ENCODE measurements around the gene DIDO1.

DIDO1 gene

DNA sequence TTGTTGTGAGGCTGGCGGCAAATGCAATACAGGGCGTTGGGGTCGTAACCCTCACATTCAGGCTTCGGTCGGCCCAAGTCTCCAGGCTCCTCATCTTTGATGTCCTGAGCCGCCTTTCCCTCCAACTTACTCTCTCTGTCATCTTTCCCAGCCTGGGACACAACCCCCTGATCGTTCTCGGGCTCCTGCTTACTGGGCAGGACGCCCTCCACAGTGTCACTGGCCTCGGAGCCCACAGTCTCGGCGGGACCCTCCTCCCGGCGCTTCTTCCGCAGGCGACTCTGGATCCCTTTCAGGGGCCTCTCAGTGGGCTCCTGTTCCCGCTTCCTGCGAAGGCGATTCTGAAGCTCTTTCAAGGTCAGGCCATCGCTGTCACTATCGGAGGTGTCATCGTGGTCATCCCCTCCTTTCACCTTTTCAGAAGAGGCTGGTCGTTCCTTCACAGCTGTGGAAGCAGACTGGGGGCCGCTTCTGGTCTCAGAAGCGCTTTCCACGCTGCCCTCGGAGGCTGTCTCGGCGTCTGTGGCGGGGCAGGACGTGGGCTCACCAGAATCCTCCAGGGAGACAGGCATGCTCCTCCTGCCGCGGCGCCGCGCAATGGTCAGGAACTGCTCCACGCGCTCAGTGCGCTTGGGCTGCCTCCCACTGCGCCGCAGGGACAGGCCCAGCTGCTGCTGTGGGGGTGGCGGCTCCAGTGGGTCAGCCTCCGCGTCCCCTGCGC lies 15.4 kb downstream of the DIDO1 start:
- DNase-seq (ENCODE audit: low spot score), result no peak

DNA sequence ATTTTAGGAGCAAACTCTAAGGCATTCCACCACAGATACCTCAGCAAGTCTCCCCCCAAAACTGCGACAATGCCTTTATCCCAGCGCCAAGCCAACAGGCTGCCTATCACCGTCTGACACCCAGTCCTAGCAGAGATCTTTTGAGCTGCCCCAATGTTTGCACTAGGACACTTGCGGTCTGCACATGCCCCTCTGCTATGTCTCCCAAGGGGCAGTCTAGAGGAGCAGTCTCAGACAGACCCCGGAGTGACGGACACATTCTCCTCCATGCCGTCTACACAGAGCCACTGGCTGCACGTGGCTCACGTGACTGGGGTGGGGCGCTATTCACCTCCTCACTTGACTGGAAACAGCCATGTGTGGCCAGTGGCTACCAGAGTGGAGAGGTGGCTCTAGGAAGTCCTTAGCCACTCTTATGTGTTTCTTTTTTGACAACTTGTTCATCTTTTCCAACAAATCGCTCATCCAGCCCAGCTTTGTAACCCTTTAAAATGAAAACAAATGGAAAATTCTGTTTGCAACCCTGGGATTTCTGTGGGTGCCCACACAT lies 16.0 kb downstream of the DIDO1 start:
- no peak for DNase-seq (ENCODE audit: low spot score)

DNA sequence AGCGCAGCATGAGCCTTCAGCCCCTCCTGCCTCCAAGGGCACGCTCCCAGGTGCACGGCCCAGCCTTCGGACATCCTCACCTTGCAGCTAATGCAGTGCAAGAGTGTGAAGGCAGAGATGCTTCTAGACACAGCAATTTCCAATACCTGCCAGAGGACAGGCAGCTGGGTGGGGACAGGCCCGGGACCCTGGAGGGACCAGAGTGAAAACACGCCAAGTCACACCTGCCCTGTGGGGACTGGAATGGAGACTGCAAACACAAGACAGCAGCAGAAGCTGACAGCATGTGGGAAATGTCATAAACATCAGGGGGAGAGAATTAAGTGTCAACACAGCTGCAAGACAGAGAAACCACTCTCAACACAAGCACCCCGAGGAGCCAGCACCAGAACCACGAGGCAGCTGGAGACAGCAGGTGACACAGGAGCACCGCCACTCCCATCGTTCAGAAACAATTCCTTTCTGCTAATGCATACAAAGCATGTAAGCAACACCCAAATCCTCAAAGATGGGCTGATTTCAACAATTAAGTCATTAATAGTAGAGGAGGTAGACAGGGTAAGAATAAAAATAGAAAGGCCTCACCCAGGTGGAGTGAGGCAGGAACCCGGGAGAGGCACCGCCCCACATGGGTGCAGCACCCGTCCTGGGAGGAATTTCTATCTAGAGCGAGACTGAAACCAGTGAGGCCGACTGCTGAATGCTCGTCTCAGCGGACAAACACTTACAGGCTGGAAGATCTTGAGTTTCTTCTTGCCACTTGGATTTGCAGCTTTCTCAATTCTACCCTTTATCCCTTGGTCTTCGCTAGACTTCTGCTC lies 17.1 kb downstream of the DIDO1 start:
- no peak for DNase-seq (ENCODE audit: low spot score)

DNA sequence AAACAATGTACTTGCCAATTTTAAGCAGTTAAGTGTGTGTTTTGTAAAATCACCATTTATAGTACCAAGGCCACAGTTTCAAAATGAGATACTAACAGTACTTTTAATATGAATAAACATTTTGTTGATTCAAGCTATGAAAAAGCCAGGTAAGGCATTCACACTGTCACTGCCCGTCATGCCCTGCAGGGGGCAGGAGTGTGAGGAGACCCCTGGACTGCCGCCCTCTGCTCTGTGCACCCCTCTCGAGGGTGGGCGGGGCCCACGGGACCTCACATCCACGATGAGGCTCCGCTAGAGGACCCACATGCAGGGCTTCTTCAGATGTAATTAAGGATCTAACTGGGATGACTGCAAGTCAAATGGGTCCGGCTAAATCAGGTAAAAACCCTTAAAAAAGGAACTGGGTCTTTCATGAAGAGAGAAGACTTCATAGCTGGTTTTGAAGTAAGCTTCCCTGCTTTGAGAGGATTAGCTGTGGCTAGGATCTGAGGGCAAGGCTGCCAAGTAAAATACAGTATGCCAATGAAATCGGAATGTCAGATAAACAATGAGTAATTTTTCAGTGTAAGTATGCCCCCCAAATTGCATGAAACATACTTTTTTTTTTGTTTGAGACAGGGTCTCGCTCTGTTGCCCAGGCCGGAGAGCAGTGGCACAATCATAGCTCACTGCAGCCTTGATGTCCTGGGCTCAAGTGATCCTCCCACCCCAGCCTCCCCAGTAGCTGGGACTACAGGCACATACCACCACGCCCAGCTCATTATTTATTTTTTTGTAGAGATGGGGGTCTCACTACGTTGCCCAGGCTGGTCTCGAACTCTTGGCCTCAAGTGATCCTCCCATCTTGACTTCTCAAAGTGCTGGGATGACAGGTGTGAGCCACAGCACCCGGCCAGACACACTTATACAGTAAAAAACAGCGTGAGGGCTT lies 18.7 kb downstream of the DIDO1 start:
- DNase-seq (ENCODE audit: low spot score), result no peak

DNA sequence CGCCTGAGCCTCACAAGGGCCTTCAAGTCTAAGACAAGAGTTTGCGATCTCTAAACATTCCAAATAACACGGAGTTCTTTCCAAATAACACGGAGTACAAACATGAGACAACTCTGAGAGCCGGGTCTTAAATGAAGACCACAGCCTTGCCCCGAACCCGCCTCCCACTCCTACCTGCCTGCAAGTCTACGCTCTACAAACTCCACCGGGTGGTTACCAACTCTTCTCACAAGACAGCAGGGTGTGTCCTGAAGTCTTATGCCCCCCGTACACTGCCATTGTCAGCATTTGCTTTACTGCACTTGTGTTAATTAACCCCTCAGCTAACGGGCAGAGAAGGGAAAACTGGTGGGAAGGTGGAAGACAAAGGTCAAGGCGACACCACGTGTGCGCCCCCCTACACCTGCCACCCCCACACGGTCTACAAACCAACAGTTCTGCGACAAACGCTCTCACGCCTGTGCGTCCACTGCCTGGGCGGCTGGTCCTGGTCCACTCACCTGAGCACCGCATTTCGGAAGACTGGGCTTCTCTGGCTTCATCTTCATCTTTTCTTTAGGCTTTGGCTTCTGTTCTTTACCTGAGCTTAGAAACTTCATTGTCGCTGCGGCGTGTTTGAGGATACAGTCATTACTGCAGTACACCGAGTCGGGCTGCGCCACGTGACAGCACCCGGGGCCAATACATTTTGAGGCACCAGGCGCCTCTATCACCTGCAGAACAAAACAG lies 19.5 kb downstream of the DIDO1 start:
- DNase-seq (ENCODE audit: low spot score), result no peak

DNA sequence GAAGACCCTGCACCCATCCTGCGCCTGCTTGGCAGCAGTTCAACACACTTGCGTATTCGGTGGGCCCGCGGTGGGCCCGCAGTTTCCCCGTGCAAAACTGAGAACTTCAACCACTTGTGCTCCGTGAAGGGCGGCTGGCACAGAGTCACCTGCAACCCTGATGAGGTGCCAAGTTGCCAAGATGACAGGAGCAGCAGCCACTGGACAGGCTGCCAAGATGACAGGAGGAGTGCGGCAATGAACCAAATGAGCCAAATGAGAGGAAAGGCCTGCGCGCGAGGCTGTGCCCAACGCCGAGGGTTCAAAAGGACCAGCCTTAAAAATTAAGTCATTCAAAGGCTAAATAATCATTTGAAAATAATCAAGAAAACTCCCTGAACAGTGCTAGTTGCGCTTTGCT lies 20.1 kb downstream of the DIDO1 start:
- no peak for DNase-seq (ENCODE audit: low spot score)

DNA sequence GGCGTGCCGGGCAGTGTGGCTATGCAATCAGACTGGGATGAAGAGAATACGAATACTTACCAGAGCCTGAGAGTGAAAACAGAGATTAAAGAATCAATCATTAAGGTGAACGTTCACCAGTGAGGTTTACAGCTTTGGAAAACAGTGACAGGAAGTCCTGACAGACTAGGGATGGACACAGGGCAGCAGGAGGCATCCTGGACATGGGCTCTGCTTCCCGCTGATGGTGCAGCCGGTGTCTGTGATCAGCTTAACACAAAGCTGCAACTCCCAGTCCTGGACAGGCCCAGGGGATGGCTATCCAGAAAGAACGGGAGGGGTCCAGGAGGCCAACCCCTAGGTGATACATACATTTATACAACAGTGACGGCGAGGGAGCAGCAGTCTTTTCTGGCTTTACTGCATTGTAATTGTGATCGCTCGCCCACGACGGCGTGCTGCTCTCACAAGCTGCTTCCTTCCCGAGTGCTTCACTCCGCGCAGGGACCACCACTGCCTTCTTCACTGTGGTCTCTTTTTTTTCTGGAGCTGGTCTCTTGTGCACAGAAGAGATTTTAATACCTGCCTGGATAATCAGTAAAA lies 20.7 kb downstream of the DIDO1 start:
- no peak for DNase-seq (ENCODE audit: low spot score)

DNA sequence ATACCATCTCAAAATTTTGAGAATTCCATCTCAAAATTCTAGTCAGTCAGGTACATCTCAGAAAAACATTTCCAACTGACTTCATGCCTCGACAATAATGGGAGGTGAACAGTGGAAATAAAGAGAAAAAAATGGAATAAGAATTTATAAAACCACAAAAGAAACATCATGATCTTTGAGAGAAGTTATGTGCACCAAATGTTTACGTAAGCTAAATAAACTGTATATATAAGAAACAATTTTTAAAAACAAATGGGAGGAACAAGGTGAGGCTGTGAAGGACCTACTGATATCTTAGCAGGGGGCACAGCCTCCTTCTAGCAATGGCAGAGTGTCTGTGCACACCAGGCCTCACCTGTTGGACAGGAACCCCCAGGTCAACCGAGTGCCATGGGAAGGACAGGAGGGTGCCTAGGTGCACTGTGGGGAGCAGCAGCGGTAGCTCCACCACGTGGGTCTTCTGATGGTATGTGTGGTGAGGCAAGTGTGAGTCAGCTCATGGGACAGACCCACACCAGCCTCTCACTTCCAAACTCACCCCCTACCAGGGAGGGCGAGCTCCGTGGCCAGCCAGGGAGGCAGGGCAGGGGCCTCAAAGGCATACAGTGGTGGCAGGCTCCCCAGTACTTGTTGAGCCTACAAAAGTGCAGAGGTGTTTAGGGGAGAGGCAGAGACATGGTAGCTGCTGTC lies 23.2 kb downstream of the DIDO1 start:
- no peak for DNase-seq (ENCODE audit: low spot score)

DNA sequence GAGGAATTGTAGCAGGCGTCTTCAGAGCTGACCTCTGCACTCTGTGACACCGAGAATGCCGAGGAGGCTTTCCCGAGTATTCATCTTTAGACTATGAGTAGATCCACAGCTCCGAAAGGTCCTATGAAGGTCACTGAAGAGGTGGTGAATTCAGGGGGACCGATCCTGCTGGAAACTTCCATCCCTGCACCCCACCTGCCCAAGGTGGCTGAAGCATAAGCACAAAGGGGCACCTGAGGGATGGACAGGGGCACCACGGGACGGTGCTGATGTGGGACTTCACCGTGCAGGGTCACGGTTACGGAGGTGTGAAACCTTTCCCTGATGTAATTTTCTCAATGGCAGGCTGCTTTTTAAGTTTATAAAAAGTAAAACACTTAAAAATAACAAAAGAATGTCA lies 24.4 kb downstream of the DIDO1 start:
- DNase-seq (ENCODE audit: low spot score), result no peak

DNA sequence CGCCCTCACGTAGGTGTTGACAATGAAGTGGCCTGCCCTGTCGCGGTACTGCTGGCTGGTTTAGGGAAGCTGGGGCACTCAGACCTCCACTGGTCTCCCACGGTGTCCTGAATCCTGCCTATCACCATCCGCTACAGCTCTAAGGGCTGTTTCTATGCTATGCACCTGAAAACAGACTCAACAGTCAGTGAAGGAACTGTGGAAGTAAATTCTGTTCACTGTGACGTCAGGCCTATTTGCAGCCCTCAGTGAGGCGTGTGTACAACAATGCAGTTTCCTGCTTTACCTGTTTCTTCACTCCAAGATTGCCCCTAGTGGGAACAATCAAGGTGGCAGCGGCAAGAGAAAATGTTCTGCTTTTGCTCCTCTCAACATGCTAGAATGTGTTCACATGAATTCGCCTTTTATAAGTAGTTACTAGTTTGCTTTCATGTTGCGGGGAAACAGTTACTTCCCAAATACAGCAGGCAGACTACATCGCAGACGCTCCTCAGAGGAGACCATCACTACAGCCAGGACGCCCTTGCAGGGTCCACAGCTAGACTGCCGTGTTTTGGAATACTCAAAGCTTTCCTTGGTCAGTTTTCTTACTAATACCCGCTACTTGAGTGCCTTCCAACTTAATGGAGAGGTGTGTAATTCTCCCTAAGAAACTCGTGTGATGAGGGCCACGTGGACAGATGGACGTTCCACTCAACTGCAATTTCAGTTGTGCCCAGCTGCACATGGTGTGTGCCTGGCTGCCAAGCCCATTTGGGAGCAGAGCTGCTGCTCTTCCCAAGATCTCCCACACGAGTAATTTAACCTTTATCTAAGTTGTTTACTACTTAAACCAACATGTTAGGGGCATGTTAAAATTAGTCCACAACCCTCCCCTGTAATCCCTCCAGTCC lies 25.4 kb downstream of the DIDO1 start:
- no peak for DNase-seq (ENCODE audit: low spot score)

DNA sequence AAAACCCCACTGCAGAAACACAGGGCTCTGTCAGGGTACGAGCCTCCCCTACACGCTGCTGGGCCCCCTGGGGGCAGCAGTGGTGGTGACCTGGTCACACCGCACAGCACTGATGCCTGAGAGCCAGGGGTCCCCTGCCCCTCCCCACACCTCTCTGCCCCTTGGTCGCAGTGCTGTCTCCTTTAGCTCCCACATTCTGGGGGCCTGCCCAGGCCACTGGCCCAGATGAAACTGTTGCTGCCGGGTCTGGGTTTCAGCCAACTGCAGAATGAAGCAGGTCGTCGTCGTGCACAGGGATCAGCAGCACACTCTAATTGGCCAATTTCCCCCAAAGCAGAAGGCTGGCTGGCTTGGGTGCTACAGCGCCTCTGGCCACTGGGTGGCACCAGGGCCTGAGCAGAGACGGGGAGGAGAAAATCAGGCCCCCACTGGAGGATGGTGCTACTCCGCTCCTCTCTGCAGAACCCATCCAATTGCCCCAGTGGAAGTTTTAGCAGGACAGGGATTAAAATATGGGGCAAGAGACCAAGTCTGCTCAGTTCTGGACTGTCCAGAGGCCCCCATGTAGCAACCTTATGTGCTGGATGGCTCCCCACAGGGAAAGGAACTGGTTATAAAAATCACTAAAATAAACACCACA lies 26.1 kb downstream of the DIDO1 start:
- DNase-seq (ENCODE audit: low spot score), result peak; percentile 73

DNA sequence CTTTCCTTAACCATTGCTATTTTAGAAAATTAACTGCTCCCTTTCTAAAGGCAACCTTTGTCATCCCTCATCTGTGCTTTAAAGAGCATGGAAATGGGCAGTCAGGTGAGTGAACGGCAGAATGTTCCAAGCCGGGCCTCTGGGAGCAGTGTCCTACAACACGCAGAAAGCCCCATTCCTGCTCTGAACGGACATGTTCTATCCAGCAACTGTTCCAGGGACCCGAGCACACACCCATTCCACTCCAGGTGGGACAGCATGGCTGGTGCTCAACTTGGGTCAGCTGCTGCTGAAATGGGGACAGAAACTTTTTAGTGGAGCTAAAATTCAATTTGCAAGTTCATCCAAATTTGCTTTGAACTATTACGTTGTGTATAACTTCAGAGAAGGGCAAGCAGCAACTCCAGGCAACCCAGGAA lies 26.7 kb downstream of the DIDO1 start:
- DNase-seq (ENCODE audit: low spot score), result no peak

DNA sequence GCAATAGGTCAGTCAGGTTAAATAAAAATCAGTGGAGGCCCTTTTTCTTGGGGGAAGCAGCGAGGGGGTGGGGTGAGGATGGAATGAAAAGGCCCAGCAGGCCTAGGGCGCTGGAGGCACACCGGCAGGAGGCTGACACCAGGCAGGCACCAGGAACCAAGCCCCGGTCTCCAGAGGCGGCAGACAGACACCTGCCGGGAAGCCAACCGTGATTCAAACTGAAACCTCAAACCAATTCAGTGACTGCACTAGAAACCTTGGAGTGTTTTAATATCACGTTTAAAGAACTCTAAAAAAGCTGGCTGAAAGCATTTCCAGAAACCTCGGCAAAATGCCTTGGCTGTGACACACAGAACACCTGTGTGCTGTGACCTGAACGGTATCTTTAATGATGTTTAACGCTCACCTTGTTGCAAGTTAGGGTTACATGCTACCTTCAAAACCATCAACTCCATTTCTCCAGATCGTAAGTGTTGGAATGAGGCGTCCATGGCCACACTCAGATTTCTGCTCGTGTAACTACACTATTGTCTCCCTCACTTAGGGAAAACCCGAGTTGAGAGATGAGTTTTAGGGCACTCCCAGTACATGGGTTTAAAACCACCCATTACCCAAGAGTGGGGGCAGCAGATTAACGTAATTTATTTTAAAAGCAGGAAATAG lies 27.2 kb downstream of the DIDO1 start:
- no peak for DNase-seq (ENCODE audit: low spot score)

DNA sequence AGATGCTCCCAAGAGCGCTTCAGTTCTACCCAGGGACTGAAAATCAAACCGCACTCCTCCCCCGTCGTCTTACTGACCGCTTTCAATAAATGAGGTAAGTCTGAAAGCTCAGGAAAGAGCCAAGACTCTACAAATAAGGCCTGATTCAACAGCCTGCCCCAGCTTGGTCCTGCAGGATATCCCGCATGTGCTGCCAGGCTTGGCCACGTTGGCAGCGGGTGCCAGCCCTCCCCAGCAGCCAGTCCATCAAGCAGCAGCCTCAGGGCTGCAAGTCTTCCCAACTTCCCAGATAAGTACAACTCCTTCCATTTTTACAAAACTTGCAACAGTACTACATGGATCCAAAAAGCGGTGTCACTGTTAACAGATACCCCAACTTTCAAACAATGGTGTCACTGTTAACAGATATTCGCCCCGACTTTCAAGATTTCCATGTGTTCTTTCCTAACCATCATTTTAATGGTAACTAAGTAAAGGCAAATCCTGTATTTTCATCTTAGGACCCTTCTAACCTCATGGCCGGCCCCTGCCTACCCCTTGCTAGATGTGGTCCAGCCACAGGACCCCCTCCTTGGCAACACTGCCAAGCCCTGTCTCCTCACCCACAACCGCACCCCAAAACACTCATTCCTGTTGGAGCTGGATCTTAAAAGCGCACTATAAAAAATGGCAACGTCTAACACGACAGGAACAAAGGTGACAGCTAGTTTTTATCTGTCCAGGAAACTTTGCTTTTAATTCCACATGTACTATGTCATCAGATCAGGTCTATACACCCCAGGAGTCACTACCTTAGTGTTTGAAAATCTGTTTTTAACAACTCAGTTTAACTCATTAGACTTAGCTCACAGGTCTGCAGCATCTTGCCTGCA lies 28.0 kb downstream of the DIDO1 start:
- DNase-seq (ENCODE audit: low spot score), result no peak

DNA sequence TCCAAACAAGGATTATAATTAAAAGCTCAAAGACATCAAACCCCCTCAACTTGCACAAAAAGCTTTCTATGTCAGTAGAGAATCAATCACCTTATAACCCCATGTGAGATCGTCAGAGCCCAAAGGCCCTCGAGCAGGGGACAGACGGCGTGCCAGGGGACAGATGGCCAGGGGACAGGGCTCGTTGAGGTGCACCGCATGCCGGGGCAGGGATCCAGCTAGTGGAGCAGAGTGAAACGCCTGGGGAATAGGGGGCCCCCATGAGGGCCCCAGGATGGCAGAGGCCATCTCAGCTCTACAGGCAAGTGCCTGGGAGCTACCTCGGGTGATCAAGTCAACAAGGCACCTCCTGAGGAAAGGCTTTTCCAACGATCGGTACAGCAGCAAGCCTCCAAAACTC lies 28.6 kb downstream of the DIDO1 start:
- DNase-seq (ENCODE audit: low spot score), result no peak

DNA sequence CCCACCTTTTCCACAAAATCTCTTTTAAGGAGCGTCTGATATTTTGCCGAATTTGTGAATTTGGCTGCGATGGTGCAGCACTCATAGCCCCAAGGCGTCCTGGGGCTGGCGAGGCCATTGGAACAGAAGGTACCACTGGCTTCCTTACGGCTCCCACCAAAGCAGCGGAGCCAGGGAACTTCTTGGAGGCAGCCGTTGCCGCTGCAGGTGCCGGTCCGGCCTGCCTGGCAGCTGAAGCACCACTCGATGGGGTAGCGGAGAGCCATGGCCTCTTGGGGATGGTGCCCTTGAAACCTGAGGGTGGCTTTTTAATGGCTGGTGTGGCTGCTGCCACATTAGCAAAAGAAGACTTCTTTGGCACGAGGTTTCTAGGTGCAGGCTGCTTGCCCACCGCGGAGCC lies 29.8 kb downstream of the DIDO1 start:
- DNase-seq (ENCODE audit: low spot score), result no peak

DNA sequence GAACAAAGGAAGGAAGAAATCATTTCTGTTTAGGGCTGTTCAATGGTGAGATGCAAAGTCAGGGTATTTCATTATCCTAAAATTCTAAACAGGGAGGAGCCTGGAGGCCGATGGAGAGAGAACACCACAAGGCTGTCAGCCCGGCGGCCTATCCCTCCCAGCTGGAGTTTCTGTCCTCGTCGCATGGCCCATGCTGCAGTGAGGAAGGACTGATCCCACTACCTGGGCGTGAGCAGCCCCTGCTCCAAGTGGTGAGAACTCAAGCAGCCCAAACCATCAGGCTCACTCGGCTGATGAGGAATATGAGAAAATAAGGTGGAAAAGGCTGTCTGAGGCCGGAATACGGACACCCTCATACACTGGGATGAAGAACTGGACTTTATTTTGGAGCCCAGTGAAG lies 30.8 kb downstream of the DIDO1 start:
- DNase-seq (ENCODE audit: low spot score), result no peak

Measured in CD4-positive, alpha-beta T cell treated with Interleukin-6 at 100 ng/mL for 8 hours (primary cell).